Heart right ventricle (tissue), 16 donors: Measurements from ENCODE around the gene EXOC3L2. TPM values are rescaled to one million over a fixed set of nuclear protein-coding genes. Genes with fewer than 3 reads are reported as not detected.
A peak's percentile ranks its signal among the peaks of the same experiment; 100 is the strongest.

Experiments
- ATAC-seq, 8 donors: fragments of 200-7000 bp; cut with Tn5 transposase; one replicate each; pipeline ENCODE4 v1.9.1; 2020; ENCODE audit warnings: mild to moderate bottlenecking in 8 of 8, moderate library complexity in 8 of 8, moderate number of reproducible peaks in 1 of 8
- DNase-seq, 2 donors: peaks; one replicate each; pipeline ENCODE4 v3.0.0-alpha.2; 2020
- H3K27ac ChIP-seq, 10 donors: fragments of 200-600 bp; sonication (generic) in 2 of 10; one replicate each; pipeline versions ENCODE4 v1.5.0 to v1.8.0; 2020 to 2022; ENCODE audit warnings: mild to moderate bottlenecking in 3 of 10
- H3K27me3 ChIP-seq, 7 donors: fragments of 200-600 bp; one replicate each; pipeline ENCODE4 v1.8.0; 2021 to 2022; ENCODE audit warnings: mild to moderate bottlenecking in 2 of 7
- H3K36me3 ChIP-seq, 9 donors: fragments of 200-600 bp; sonication (generic) in 1 of 9; one replicate each; pipeline versions ENCODE4 v1.5.0 to v1.8.0; 2020 to 2022; ENCODE audit warnings: mild to moderate bottlenecking in 2 of 9
- H3K4me1 ChIP-seq, 9 donors: fragments of 200-600 bp; sonication (generic) in 1 of 9; one replicate each; pipeline versions ENCODE4 v1.5.0 to v1.8.0; 2020 to 2022; ENCODE audit warnings: mild to moderate bottlenecking in 4 of 9
- H3K4me3 ChIP-seq, 10 donors: fragments of 200-600 bp; sonication (generic) in 2 of 10; one replicate each; pipeline versions ENCODE4 v1.5.0 to v1.8.0; 2020 to 2022; ENCODE audit warnings: mild to moderate bottlenecking in 7 of 10, moderate library complexity in 2 of 10
- H3K9me3 ChIP-seq, 11 donors: fragments of 200-600 bp in 10 of 11; sonication (generic) in 2 of 11; one replicate each; pipeline versions ENCODE4 v1.5.0 to v1.8.0; 2013 to 2022; ENCODE audit warnings: mild to moderate bottlenecking in 2 of 11, control low read depth in 1 of 11, moderate library complexity in 1 of 11
- WGBS, 2 donors: extraction: QIAGEN DNeasy Blood & Tissue Kit; methylation state at CpG; one replicate each; pipeline ENCODE4 v1.1.7; 2013; ENCODE audit warnings: inconsistent platforms in 1 of 2; 5-methylcytosine and 5-hydroxymethylcytosine counted together
- intact Hi-C, 10 donors: fragments of 100-400 bp; cut with DNase I; formaldehyde crosslinking; loops; one replicate each; pipeline versions ENCODE4 v1.11.1 to v1.14.2; 2022
- polyA plus RNA-seq, 2 donors: library from polyadenylated mRNA; stranded (reverse); fragments of 200-250 nt; gene quantifications; one replicate each; pipeline ENCODE4 v1.2.3, GENCODE V29; 2013
- total RNA-seq, 10 donors: library from RNA; stranded (reverse); fragmentation: NEBNext Ultra II Directional in 3 of 10; extraction: Animal tissue kit (Norgen Biotek cat#: 25700) in 3 of 10; gene quantifications; one replicate each; pipeline versions ENCODE4 v1.2.1 to v1.2.4, GENCODE V29; 2021 to 2023
- TF ChIP-seq, protein P1 (sequence below), 9 donors: fragments of 200-600 bp; sonication (generic) in 2 of 9; IDR thresholded peaks; one replicate each; pipeline versions ENCODE4 v1.5.0 to v1.8.0; 2021 to 2022; ENCODE audit warnings: antibody characterized with exemption in 9 of 9, mild to moderate bottlenecking in 5 of 9, moderate library complexity in 1 of 9
- donor health status: Arrhythmogenic right ventricular cardiomyopathy.
- donor health status: ischemic (EF 13 %, LVEDD 7.1; RV severe dilation, severe dysfunction).
- donor health status: healthy with polysubstance abuse.
- donor health status: DM: no; HTN: yes; CAD: no.
- donor health status: DM: no; HTN: no; CAD: no.
- donor health status: ischemic (EF 25% LVEDD 6.9; RV normal size, moderate dysfunction).
- donor health status: ischemic (EF 25% LVEDD 5.7; RV mildly dilated, moderate dysfunction).
- donor health status: healthy.
- donor health status: DM: yes; HTN: yes; CAD: no.
- donor health status: Ischemic cardiomyopathy.
- donor health status: ischemic (EF 35%, LVEDD 5.7; RV mildly dilated, moderate dysfunction).
- donor health status: nonischemic (EF 11% LVEDD 7.7; RV severe dilation, severe dysfunction).
- donor health status: DM: yes; HTN: yes; CAD: no.
- donor health status: PGD.
- donor health status: ischemic (EF 29% LVEDD 5.4; RV normal size, mild dysfunction).
- donor health status: nonischemic (EF 23%, LVEDD 6.1; RV moderate dilation, normal function).

EXOC3L2 gene
- total and polyA plus RNA-seq, 12 donors, result 0.27 to 2.0 (median 1.2) TPM

GRCh38 chr19:45206328-45206727 is 38.9 kb downstream of the EXOC3L2 start:
- TF ChIP-seq, protein P1, sequence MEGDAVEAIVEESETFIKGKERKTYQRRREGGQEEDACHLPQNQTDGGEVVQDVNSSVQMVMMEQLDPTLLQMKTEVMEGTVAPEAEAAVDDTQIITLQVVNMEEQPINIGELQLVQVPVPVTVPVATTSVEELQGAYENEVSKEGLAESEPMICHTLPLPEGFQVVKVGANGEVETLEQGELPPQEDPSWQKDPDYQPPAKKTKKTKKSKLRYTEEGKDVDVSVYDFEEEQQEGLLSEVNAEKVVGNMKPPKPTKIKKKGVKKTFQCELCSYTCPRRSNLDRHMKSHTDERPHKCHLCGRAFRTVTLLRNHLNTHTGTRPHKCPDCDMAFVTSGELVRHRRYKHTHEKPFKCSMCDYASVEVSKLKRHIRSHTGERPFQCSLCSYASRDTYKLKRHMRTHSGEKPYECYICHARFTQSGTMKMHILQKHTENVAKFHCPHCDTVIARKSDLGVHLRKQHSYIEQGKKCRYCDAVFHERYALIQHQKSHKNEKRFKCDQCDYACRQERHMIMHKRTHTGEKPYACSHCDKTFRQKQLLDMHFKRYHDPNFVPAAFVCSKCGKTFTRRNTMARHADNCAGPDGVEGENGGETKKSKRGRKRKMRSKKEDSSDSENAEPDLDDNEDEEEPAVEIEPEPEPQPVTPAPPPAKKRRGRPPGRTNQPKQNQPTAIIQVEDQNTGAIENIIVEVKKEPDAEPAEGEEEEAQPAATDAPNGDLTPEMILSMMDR (IDR thresholded peaks at IDR 0.05), result no peak
- DNase-seq (no peak), ATAC-seq (no peak)
- no peak overlapping the region for H3K4me3 ChIP-seq
- H3K4me1 ChIP-seq, result peaks cover 0 to 12% (median 0%) of the 10 kb centered on the region in 9 donors
- whole genome bisulfite sequencing, 2 donors, result 88 to 91% methylated on average over 3 of the region's 3 CpGs
- no peaks in the 10 kb centered on the region for H3K9me3 ChIP-seq
- H3K27me3 ChIP-seq, result peaks cover 0 to 7% (median 0%) of the 10 kb centered on the region in 7 donors
- H3K36me3 ChIP-seq, result no peaks in the 10 kb centered on the region
- intact Hi-C loops, result no loop called here
- no peak overlapping the region for H3K27ac ChIP-seq

DNA sequence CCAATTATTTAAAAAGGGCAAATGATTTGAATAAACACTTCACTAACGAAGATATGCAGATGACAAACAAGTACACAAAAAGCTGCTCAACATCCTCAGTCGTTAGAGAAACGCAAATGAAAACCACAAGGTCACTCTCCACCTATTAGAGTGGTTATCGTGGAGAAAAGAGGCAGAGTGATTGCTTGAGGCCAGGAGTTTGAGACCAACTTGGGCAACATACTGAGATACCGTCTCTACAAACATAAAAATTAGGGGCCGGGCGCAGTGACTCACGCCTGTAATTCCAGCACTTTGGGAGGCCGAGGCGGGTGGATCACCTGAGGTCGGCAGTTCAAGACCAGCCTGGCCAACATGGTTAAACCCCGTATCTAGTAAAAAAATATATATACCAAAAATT is 39.4 kb downstream of the EXOC3L2 start:
- WGBS, 2 donors, result 87 to 88% methylated on average over 12 of the region's 12 CpGs
- no peak for DNase-seq
- H3K36me3 ChIP-seq, result no peaks in the 10 kb centered on the region
- intact Hi-C loops, result no loop called here
- no peak for ATAC-seq
- H3K27ac ChIP-seq, result no peak overlapping the region
- H3K4me3 ChIP-seq, result no peak overlapping the region
- H3K4me1 ChIP-seq, result peaks cover 0 to 9% (median 0%) of the 10 kb centered on the region in 9 donors
- TF ChIP-seq, protein P1 (IDR thresholded peaks at IDR 0.05), result no peak
- H3K9me3 ChIP-seq, result no peaks in the 10 kb centered on the region
- peaks cover 0 to 4% (median 0%) of the 10 kb centered on the region in 7 donors for H3K27me3 ChIP-seq

GRCh38 chr19:45202637-45203036 is 42.6 kb downstream of the EXOC3L2 start:
- ATAC-seq (peak in 1 of 8 donors; percentile 47), DNase-seq (no peak)
- no peaks in the 10 kb centered on the region for H3K27me3 ChIP-seq
- H3K27ac ChIP-seq, result no peak overlapping the region
- 71 to 80% methylated on average over 6 of the region's 6 CpGs for WGBS, 2 donors
- TF ChIP-seq, protein P1 (IDR thresholded peaks at IDR 0.05), result no peak
- H3K36me3 ChIP-seq, result no peaks in the 10 kb centered on the region
- intact Hi-C loops, result loop anchor here in 3 of 10 donors (5.0 kb wide), 2 partner anchors 45 to 135 kb away; partner anchors contain the start of gene EXOC3L2 (in 3 of the 3)
- peaks cover 0 to 6% (median 0%) of the 10 kb centered on the region in 9 donors for H3K4me1 ChIP-seq
- H3K9me3 ChIP-seq, result no peaks in the 10 kb centered on the region
- H3K4me3 ChIP-seq, result no peak overlapping the region

DNA sequence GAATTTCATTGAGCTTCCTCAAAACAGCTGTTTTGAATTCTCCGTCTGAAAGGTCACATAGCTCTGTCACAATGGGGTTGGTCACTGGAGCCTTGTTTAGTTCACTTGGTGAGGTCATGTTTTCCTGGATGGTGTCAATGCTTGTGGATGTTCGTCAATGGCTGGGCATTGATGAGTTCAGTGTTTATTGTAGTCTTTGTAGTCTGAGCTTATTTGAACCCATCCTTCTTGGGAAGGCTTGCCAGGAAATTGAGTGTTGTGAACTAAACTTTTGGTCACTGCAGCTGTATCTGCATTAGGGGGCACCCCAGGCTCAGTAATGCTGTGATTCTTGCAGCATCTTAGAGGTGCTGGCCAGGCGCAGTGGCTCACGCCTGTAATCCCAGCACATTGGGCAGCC is 44.6 kb downstream of the EXOC3L2 start:
- DNase-seq, result peak; percentile 21 to 31
- Histone ChIP-seq H3K27ac (no peak overlapping the region), H3K9me3 (no peaks in the 10 kb centered on the region), H3K4me3 (no peak overlapping the region), H3K36me3 (no peaks in the 10 kb centered on the region), H3K27me3 (no peaks in the 10 kb centered on the region), H3K4me1 (peaks cover 0 to 6% (median 0%) of the 10 kb centered on the region in 9 donors)
- peak in 7 of 8 donors; percentile 61 to 82 (median 76) for ATAC-seq
- TF ChIP-seq, protein P1 (IDR thresholded peaks at IDR 0.05), result peak in 8 of 9 donors; percentile 22 to 63 (median 52)
- 40 to 48% methylated on average over 4 of the region's 4 CpGs for WGBS, 2 donors
- intact Hi-C loops, result loop anchor here in 6 of 10 donors (1.0 to 5.0 kb wide), 5 partner anchors 47 to 138 kb away; partner anchors contain the start of gene EXOC3L2 (in 3 of the 6)
